Glomerular visceral epithelial cell (primary cell): ENCODE measurements around the gene RAD9A.
A peak's percentile ranks its signal among the peaks of the same experiment; 100 is the strongest.

Source experiments
- DNase-seq: peaks from one replicate; pipeline ENCODE4 v3.0.0-alpha.2; 2016; ENCODE audit errors: extremely low spot score

Gene RAD9A

GRCh38 chr11:67409781-67410368 lies 18.1 kb downstream of the RAD9A start:
- DNase-seq: no peak

GRCh38 chr11:67410369-67410831 lies 18.6 kb downstream of the RAD9A start:
- DNase-seq: no peak

- no peak for DNase-seq
These were observed 19.4 kb downstream of the RAD9A start for GRCh38 chr11:67410984-67411784.

GRCh38 chr11:67411785-67412152 lies 20.0 kb downstream of the RAD9A start:
- DNase-seq: no peak

GRCh38 chr11:67412495-67413179 lies 20.9 kb downstream of the RAD9A start:
- DNase-seq: no peak

GRCh38 chr11:67413266-67413849 lies 21.6 kb downstream of the RAD9A start:
- no peak for DNase-seq

GRCh38 chr11:67415501-67416304 lies 23.9 kb downstream of the RAD9A start, which contains the start of gene CARNS1:
Gene CARNS1, plus strand, starts transcription at chr11:67415678. Its CDS starts 522 bp downstream, at chr11:67416200.
- DNase-seq: no peak

- DNase-seq: no peak
These were observed 24.9 kb downstream of the RAD9A start for GRCh38 chr11:67416416-67417335.

- no peak for DNase-seq
These were observed 25.6 kb downstream of the RAD9A start for GRCh38 chr11:67417425-67417824.

- no peak for DNase-seq
These were observed 26.9 kb downstream of the RAD9A start for GRCh38 chr11:67418476-67419281.

GRCh38 chr11:67419325-67420049 lies 27.7 kb downstream of the RAD9A start:
- no peak for DNase-seq

GRCh38 chr11:67420147-67420645 lies 28.4 kb downstream of the RAD9A start:
- DNase-seq: no peak

GRCh38 chr11:67420646-67421429 lies 29.1 kb downstream of the RAD9A start:
- DNase-seq: peak; percentile 95

GRCh38 chr11:67421430-67422031 lies 29.7 kb downstream of the RAD9A start:
- DNase-seq: no peak

- DNase-seq: no peak
These were observed 31.1 kb downstream of the RAD9A start for GRCh38 chr11:67422891-67423290.

GRCh38 chr11:67423466-67423865 lies 31.7 kb downstream of the RAD9A start:
- DNase-seq: no peak

- DNase-seq: no peak
These were observed 32.3 kb downstream of the RAD9A start for GRCh38 chr11:67423891-67424613.
